Gastroesophageal sphincter (tissue), 4 donors: Measurements from ENCODE around the gene MRPL27. TPM values are rescaled to one million over a fixed set of nuclear protein-coding genes. Genes with fewer than 3 reads are reported as not detected.

Source experiments
- ATAC-seq: fragments of 150-250 bp; one replicate; pipeline ENCODE4 v1.9.1; 2016; ENCODE audit warnings: mild to moderate bottlenecking, moderate library complexity
- H3K27ac ChIP-seq, 4 donors: fragments of 200-600 bp; sonication (generic) in 3 of 4; 1 replicate in 3 of 4; 2 replicates in 1 of 4; pipeline ENCODE4 v1.5.1; 2016 to 2019
- H3K27me3 ChIP-seq: fragments of 200-600 bp; sonication (generic); one replicate; pipeline ENCODE4 v1.5.1; 2019
- H3K36me3 ChIP-seq, 2 donors: fragments of 200-600 bp; sonication (generic); one replicate each; pipeline ENCODE4 v1.5.1; 2019; ENCODE audit warnings: control low read depth in 1 of 2
- H3K4me1 ChIP-seq, 3 donors: fragments of 200-600 bp; sonication (generic); 1 replicate in 2 of 3; 2 replicates in 1 of 3; pipeline ENCODE4 v1.5.1; 2016 to 2019; ENCODE audit warnings: control low read depth in 2 of 3
- H3K4me3 ChIP-seq, 2 donors: fragments of 200-600 bp; sonication (generic); one replicate each; pipeline ENCODE4 v1.5.1; 2019; ENCODE audit warnings: mild to moderate bottlenecking in 1 of 2, moderate library complexity in 1 of 2
- H3K9me3 ChIP-seq, 3 donors: fragments of 200-600 bp; sonication (generic); one replicate each; pipeline ENCODE4 v1.5.1; 2017 to 2019; ENCODE audit warnings: control low read depth in 2 of 3
- CTCF ChIP-seq, 4 experiments: fragments of 200-600 bp in 2 of 4; fragments of 450-650 bp in 2 of 4; sonication (generic) in 1 of 4; IDR thresholded peaks; one replicate each; pipeline ENCODE4 v1.5.1; 2017 to 2019; ENCODE audit warnings: antibody characterized with exemption in 4 of 4, mild to moderate bottlenecking in 2 of 4, moderate library complexity in 2 of 4
- EP300 ChIP-seq: sonication (generic); formaldehyde crosslinking; IDR thresholded peaks from one replicate; pipeline ENCODE4 v1.6.1; 2017; ENCODE audit warnings: antibody characterized with exemption, mild to moderate bottlenecking
- POLR2A ChIP-seq, 2 donors: fragments of 450-650 bp; IDR thresholded peaks; one replicate each; pipeline ENCODE4 v1.6.1; 2017; ENCODE audit warnings: antibody characterized with exemption in 2 of 2, mild to moderate bottlenecking in 2 of 2, moderate library complexity in 1 of 2
- POLR2AphosphoS5 ChIP-seq: sonication (generic); formaldehyde crosslinking; IDR thresholded peaks from one replicate; pipeline ENCODE4 v1.6.1; 2017; ENCODE audit warnings: antibody characterized with exemption
- WGBS, 2 donors: methylation state at CpG; one replicate each; pipeline ENCODE4 v1.1.5; 2018; ENCODE audit warnings: low coverage in 1 of 2; 5-methylcytosine and 5-hydroxymethylcytosine counted together
- total RNA-seq, 4 donors: library from RNA; depleted of rRNA; stranded (reverse); fragments of >200 nt; gene quantifications; one replicate each; pipeline ENCODE4 v1.1.0, GENCODE V29; 2016

MRPL27 gene
- total RNA-seq, 4 donors from 2014 or later, result 40.3 to 62.1 (median 52.2) TPM

DNA sequence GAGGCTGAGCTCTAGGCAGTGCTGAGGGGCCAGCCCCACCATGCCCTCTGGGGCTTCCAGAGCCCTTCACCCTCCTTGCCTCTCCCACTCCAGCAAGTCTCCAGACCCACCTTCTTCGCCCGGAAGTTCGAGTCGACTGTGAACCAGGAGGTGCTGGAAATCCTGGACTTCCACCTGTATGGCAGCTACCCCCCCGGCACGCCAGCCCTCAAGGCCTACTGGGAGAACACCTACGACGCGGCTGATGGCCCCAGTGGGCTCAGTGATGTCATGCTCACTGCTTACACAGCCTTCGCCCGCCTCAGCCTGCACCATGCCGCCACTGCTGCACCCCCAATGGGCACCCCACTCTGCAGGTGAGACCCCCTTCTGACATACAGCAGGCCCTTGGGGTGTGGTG, 16.6 kb downstream of the MRPL27 start:
- Histone ChIP-seq H3K4me3 (no peak overlapping the region), H3K4me1 (peaks cover 0 to 14% (median 0%) of the 10 kb centered on the region in 3 donors), H3K27ac (no peak overlapping the region), H3K27me3 (no peaks in the 10 kb centered on the region), H3K36me3 (peaks cover 0 to 92% of the 10 kb centered on the region in 2 donors), H3K9me3 (no peaks in the 10 kb centered on the region)
- ATAC-seq, result no peak
- no CpG with 5 or more reads among the region's 12 CpGs for WGBS, 2 donors
- TF ChIP-seq EP300 (no peak), CTCF (IDR thresholded peaks at IDR 0.05) (no peak), POLR2A (IDR thresholded peaks at IDR 0.05) (no peak), POLR2AphosphoS5 (no peak)

- H3K36me3 ChIP-seq, result peaks cover 0 to 86% of the 10 kb centered on the region in 2 donors
- no peak for ATAC-seq
These were observed 17.2 kb downstream of the MRPL27 start for GRCh38 chr17:50355701-50356341.

DNA sequence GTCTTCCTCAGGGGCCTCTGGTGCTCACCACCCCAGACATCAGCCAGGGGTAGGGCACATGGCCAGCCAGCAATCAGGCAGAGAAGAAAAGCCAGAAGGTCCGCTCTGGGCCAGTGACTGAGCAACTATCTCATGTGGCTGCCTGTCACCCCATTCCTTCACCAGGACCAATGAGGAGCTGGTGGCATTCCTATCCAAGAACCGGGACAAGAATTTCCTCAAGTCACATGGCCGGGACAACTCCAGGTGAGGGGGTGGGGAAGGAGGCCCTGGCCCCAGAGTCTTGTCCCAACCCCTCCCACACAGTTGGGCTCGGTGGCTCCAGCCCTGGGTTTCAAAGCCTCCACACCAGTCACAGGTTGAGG, 17.7 kb downstream of the MRPL27 start:
- Histone ChIP-seq H3K4me1 (peaks cover 0 to 14% (median 0%) of the 10 kb centered on the region in 3 donors), H3K27ac (no peak overlapping the region), H3K9me3 (no peaks in the 10 kb centered on the region), H3K27me3 (no peaks in the 10 kb centered on the region), H3K4me3 (no peak overlapping the region), H3K36me3 (peaks cover 0 to 81% of the 10 kb centered on the region in 2 donors)
- ATAC-seq, result no peak
- WGBS, 2 donors, result 82% methylated on average over 2 of the region's 4 CpGs; no CpG with 5 or more reads in 1 of the 2 donors
- TF ChIP-seq POLR2A (IDR thresholded peaks at IDR 0.05), result no peak
- TF ChIP-seq EP300, result no peak
- TF ChIP-seq POLR2AphosphoS5, result no peak
- TF ChIP-seq CTCF (IDR thresholded peaks at IDR 0.05), result no peak

More at GRCh38 chr17:50355701-50356341, 17.2 kb downstream of the MRPL27 start:
- Histone ChIP-seq H3K4me3 (no peak overlapping the region), H3K27me3 (no peaks in the 10 kb centered on the region), H3K27ac (no peak overlapping the region), H3K9me3 (no peaks in the 10 kb centered on the region), H3K4me1 (peaks cover 0 to 14% (median 0%) of the 10 kb centered on the region in 3 donors)
- 90% methylated on average over 2 of the region's 20 CpGs; no CpG with 5 or more reads in 1 of the 2 donors for whole genome bisulfite sequencing, 2 donors
- no peak for TF ChIP-seq EP300
- no peak for TF ChIP-seq CTCF (IDR thresholded peaks at IDR 0.05)
- no peak for TF ChIP-seq POLR2AphosphoS5
- TF ChIP-seq POLR2A (IDR thresholded peaks at IDR 0.05), result no peak

DNA sequence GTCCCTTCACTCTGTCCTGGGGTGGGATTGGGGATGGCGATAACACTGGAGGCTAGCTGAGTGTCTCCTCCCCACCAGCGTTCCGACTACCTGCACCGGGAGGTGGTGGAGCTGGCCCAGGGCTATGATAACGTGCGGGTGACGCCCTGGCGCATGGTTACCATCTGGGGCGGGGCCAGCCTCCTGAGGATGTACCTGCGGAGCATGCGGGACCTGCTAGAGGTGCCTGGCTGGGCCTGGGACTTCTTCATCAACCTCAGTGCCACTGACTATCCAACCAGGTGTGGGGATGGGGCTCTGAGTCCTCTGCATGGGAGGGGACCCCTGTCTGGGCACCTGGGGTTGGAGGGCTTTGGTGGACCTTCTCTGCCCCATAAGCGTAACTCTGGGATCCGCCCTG, 18.2 kb downstream of the MRPL27 start:
- H3K27me3 ChIP-seq, result no peaks in the 10 kb centered on the region
- peaks cover 0 to 14% (median 0%) of the 10 kb centered on the region in 3 donors for H3K4me1 ChIP-seq
- ATAC-seq, result no peak
- peaks cover 0 to 76% of the 10 kb centered on the region in 2 donors for H3K36me3 ChIP-seq
- no peak overlapping the region for H3K27ac ChIP-seq
- H3K9me3 ChIP-seq, result no peaks in the 10 kb centered on the region
- 100% methylated on average over 1 of the region's 13 CpGs; no CpG with 5 or more reads in 1 of the 2 donors for WGBS, 2 donors
- TF ChIP-seq CTCF (IDR thresholded peaks at IDR 0.05), result no peak
- no peak for TF ChIP-seq POLR2A (IDR thresholded peaks at IDR 0.05)
- TF ChIP-seq EP300, result no peak
- no peak for TF ChIP-seq POLR2AphosphoS5
- no peak overlapping the region for H3K4me3 ChIP-seq

GRCh38 chr17:50354198-50354597, 18.8 kb downstream of the MRPL27 start:
- no peak overlapping the region for H3K27ac ChIP-seq
- H3K4me1 ChIP-seq, result peaks cover 0 to 14% (median 0%) of the 10 kb centered on the region in 3 donors
- TF ChIP-seq POLR2AphosphoS5 (no peak), EP300 (no peak), CTCF (IDR thresholded peaks at IDR 0.05) (no peak), POLR2A (IDR thresholded peaks at IDR 0.05) (no peak)
- no peaks in the 10 kb centered on the region for H3K27me3 ChIP-seq
- peaks cover 0 to 70% of the 10 kb centered on the region in 2 donors for H3K36me3 ChIP-seq
- no peaks in the 10 kb centered on the region for H3K9me3 ChIP-seq
- no peak overlapping the region for H3K4me3 ChIP-seq
- no peak for ATAC-seq
- no CpG with 5 or more reads among the region's 15 CpGs for WGBS, 2 donors
